Measurements from ENCODE around the gene FBXL17. TPM values are rescaled to one million over a fixed set of nuclear protein-coding genes. Genes with fewer than 3 reads are reported as not detected.
A peak's percentile ranks its signal among the peaks of the same experiment; 100 is the strongest.

FBXL17 gene
- total and polyA plus RNA-seq, 5 donors from 2014 or later: 3.8 to 27.7 (median 6.4) TPM

DNA sequence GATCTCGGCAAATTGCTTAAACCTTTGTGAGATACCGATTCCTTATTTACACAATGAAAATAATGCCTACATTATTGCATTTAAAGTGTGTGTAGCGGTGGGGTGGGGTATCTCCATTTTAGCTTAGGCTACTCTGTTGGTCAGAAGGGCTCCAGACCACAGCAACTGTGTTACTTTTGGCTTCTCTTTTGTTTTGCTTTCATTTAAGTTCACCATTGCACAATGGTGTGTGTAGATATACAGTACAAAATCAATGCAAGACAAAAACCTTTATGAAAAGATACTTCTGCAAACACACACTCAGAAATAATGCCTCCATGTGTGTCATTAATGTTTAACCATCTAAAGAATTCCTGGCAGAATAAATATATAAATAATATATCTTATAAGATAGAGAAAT is 279.4 kb downstream of the FBXL17 start:
- Mint-ChIP-seq H3K27ac (no peak overlapping the region), H3K4me1 (no peaks in the 10 kb centered on the region), H3K9me3 (peaks cover 0 to 1% (median 0%) of the 10 kb centered on the region in 7 donors), H3K36me3 (peaks cover 11% of the 10 kb centered on the region), H3K27me3 (no peaks in the 10 kb centered on the region), H3K4me3 (no peak overlapping the region)
- Histone ChIP-seq H3K4me3 (ENCODE audit: low read depth, low read length) (no peak overlapping the region), H3K27ac (ENCODE audit: insufficient read depth, low read length, poor library complexity, severe bottlenecking) (no peak overlapping the region), H3K4me1 (ENCODE audit: control insufficient read depth, insufficient read depth, low read length, poor library complexity, severe bottlenecking) (no peaks in the 10 kb centered on the region), H3K27me3 (ENCODE audit: control insufficient read depth, insufficient read depth, low read length) (no peaks in the 10 kb centered on the region), H3K9me3 (ENCODE audit: control insufficient read depth in 2 of 2, low read length in 2 of 2) (no peaks in the 10 kb centered on the region), H3K36me3 (ENCODE audit: control insufficient read depth, insufficient read depth, low read length) (no peaks in the 10 kb centered on the region)
- DNase-seq: no peak
- ATAC-seq (ENCODE audit: low read depth in 2 of 2): no peak

DNA sequence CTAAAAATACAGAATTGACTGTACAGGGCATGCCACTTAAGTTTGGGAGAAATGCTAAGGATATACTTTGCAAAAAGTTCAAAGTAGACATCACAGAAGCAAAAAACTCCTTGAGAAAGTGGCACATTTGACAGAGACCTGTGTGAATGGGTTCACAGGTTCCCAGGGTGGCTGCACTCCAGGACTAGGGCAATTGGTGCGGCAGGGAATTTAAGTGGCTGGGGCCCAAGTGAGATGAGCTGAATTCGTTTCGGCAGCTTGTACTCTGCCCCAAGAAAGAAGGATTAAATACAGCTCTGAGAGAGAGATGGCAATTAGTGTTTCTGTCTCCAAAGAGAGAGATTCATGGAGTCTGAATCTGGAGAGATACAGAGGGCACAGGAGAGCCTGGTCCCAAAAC is 280.1 kb downstream of the FBXL17 start:
- Histone ChIP-seq H3K27me3 (ENCODE audit: control insufficient read depth, insufficient read depth, low read length) (no peaks in the 10 kb centered on the region), H3K36me3 (ENCODE audit: control insufficient read depth, insufficient read depth, low read length) (no peaks in the 10 kb centered on the region), H3K4me3 (ENCODE audit: low read depth, low read length) (no peak overlapping the region), H3K27ac (ENCODE audit: insufficient read depth, low read length, poor library complexity, severe bottlenecking) (no peak overlapping the region), H3K9me3 (ENCODE audit: control insufficient read depth in 2 of 2, low read length in 2 of 2) (no peaks in the 10 kb centered on the region), H3K4me1 (ENCODE audit: control insufficient read depth, insufficient read depth, low read length, poor library complexity, severe bottlenecking) (no peaks in the 10 kb centered on the region)
- H3K36me3 Mint-ChIP-seq: peaks cover 11% of the 10 kb centered on the region
- H3K4me3 Mint-ChIP-seq: no peak overlapping the region
- H3K4me1 Mint-ChIP-seq: no peaks in the 10 kb centered on the region
- no peak overlapping the region for H3K27ac Mint-ChIP-seq
- no peaks in the 10 kb centered on the region for H3K27me3 Mint-ChIP-seq
- peaks cover 0 to 1% (median 0%) of the 10 kb centered on the region in 7 donors for H3K9me3 Mint-ChIP-seq
- ATAC-seq (ENCODE audit: low read depth in 2 of 2) (no peak), DNase-seq (no peak)

DNA sequence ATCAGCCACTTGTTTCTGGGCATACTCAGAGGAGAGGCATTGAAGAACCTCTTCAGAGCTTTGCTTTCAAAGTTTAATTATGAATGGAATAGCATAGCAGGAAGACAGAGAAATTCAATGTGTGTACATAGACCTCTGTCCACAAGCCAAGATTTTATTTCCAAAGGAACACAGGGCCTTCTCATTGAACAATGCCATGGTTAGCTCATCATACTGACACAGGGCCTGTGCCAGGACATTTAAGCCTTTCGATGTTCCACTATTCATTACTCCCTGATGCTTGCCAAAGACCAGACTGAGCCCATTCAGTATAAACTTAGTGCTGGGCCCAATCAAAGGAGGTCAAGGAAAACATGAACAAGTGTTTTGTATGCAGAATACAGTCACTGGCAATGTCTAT is 280.8 kb downstream of the FBXL17 start:
- peaks cover 11% of the 10 kb centered on the region for H3K36me3 Mint-ChIP-seq
- H3K4me1 Mint-ChIP-seq: no peaks in the 10 kb centered on the region
- H3K4me3 Mint-ChIP-seq: no peak overlapping the region
- Histone ChIP-seq H3K27ac (ENCODE audit: insufficient read depth, low read length, poor library complexity, severe bottlenecking) (no peak overlapping the region), H3K4me3 (ENCODE audit: low read depth, low read length) (no peak overlapping the region), H3K27me3 (ENCODE audit: control insufficient read depth, insufficient read depth, low read length) (no peaks in the 10 kb centered on the region), H3K36me3 (ENCODE audit: control insufficient read depth, insufficient read depth, low read length) (no peaks in the 10 kb centered on the region), H3K4me1 (ENCODE audit: control insufficient read depth, insufficient read depth, low read length, poor library complexity, severe bottlenecking) (no peaks in the 10 kb centered on the region), H3K9me3 (ENCODE audit: control insufficient read depth in 2 of 2, low read length in 2 of 2) (no peaks in the 10 kb centered on the region)
- peaks cover 0 to 1% (median 0%) of the 10 kb centered on the region in 7 donors for H3K9me3 Mint-ChIP-seq
- ATAC-seq (ENCODE audit: low read depth in 2 of 2): no peak
- no peak for DNase-seq
- H3K27ac Mint-ChIP-seq: no peak overlapping the region
- no peaks in the 10 kb centered on the region for H3K27me3 Mint-ChIP-seq

DNA sequence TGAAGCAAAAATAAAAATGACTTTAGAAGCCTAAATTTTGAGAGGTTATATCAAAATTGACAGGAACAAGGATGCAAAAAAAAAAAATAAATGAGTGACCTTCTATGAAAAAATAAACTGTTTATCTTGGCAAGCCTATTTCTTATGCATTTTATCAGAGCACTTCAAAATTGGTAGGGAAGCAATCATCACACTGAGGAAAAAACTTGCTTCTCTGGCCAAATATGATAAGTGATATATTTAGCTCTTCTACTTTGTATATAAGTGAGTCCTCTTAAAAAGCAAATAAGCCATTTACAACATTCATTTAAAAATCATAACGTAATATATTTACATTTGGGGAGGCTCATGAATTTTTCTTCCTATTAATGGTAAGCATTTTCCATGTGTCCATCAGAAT is 287.1 kb downstream of the FBXL17 start:
- peaks cover 0 to 2% (median 0%) of the 10 kb centered on the region in 4 donors for H3K4me1 Mint-ChIP-seq

GRCh38 chr5:108093186-108093585 is 288.7 kb downstream of the FBXL17 start:
- H3K36me3 Mint-ChIP-seq: peaks cover 14% of the 10 kb centered on the region
- Histone ChIP-seq H3K36me3 (ENCODE audit: control insufficient read depth, insufficient read depth, low read length) (no peaks in the 10 kb centered on the region), H3K9me3 (ENCODE audit: control insufficient read depth in 2 of 2, low read length in 2 of 2) (no peaks in the 10 kb centered on the region), H3K27me3 (ENCODE audit: control insufficient read depth, insufficient read depth, low read length) (no peaks in the 10 kb centered on the region), H3K27ac (ENCODE audit: insufficient read depth, low read length, poor library complexity, severe bottlenecking) (no peak overlapping the region), H3K4me3 (ENCODE audit: low read depth, low read length) (no peak overlapping the region), H3K4me1 (ENCODE audit: control insufficient read depth, insufficient read depth, low read length, poor library complexity, severe bottlenecking) (no peaks in the 10 kb centered on the region)
- no peak overlapping the region for H3K4me3 Mint-ChIP-seq
- no peaks in the 10 kb centered on the region for H3K27me3 Mint-ChIP-seq
- H3K27ac Mint-ChIP-seq: no peak overlapping the region
- ATAC-seq (ENCODE audit: low read depth in 2 of 2) (no peak), DNase-seq (peak in 1 of 3 donors; percentile 15)
- peaks cover 0 to 6% (median 0%) of the 10 kb centered on the region in 7 donors for H3K9me3 Mint-ChIP-seq
- peaks cover 0 to 8% (median under 1%) of the 10 kb centered on the region in 4 donors for H3K4me1 Mint-ChIP-seq

More for the DNA sequence above, 287.1 kb downstream of the FBXL17 start:
- no peaks in the 10 kb centered on the region for H3K27me3 Mint-ChIP-seq
- Histone ChIP-seq H3K4me3 (ENCODE audit: low read depth, low read length) (no peak overlapping the region), H3K9me3 (ENCODE audit: control insufficient read depth in 2 of 2, low read length in 2 of 2) (no peaks in the 10 kb centered on the region), H3K4me1 (ENCODE audit: control insufficient read depth, insufficient read depth, low read length, poor library complexity, severe bottlenecking) (no peaks in the 10 kb centered on the region), H3K36me3 (ENCODE audit: control insufficient read depth, insufficient read depth, low read length) (no peaks in the 10 kb centered on the region), H3K27me3 (ENCODE audit: control insufficient read depth, insufficient read depth, low read length) (no peaks in the 10 kb centered on the region), H3K27ac (ENCODE audit: insufficient read depth, low read length, poor library complexity, severe bottlenecking) (no peak overlapping the region)
- H3K36me3 Mint-ChIP-seq: peaks cover 6% of the 10 kb centered on the region
- H3K4me3 Mint-ChIP-seq: no peak overlapping the region
- H3K27ac Mint-ChIP-seq: no peak overlapping the region
- H3K9me3 Mint-ChIP-seq: no peaks in the 10 kb centered on the region
- DNase-seq: no peak
- no peak for ATAC-seq (ENCODE audit: low read depth in 2 of 2)

DNA sequence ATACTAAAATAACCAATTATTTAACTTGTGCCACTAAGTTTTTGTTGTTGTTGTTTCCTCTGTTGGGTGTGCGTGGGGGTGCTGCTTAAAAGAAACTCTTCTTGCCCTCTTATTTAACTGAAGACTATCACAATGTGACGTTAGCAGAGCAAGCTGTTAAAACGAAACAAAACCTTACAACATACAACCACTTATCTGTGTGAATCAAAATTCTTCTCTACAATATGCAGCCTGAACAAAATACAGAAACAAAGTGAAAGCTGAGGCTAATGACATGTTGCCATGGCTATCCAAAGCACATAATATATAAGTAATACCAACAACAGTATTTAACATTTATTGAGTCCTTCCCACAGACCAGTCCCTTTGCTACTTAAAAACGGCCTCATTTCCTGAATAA is 291.0 kb downstream of the FBXL17 start:
- Mint-ChIP-seq H3K36me3 (peaks cover 20% of the 10 kb centered on the region), H3K27ac (no peak overlapping the region), H3K9me3 (peaks cover 0 to 6% (median 0%) of the 10 kb centered on the region in 7 donors), H3K4me3 (no peak overlapping the region), H3K4me1 (peaks cover 0 to 8% (median under 1%) of the 10 kb centered on the region in 4 donors), H3K27me3 (no peaks in the 10 kb centered on the region)
- no peak for ATAC-seq (ENCODE audit: low read depth in 2 of 2)
- Histone ChIP-seq H3K4me1 (ENCODE audit: control insufficient read depth, insufficient read depth, low read length, poor library complexity, severe bottlenecking) (no peaks in the 10 kb centered on the region), H3K4me3 (ENCODE audit: low read depth, low read length) (no peak overlapping the region), H3K27me3 (ENCODE audit: control insufficient read depth, insufficient read depth, low read length) (no peaks in the 10 kb centered on the region), H3K9me3 (ENCODE audit: control insufficient read depth in 2 of 2, low read length in 2 of 2) (no peaks in the 10 kb centered on the region), H3K36me3 (ENCODE audit: control insufficient read depth, insufficient read depth, low read length) (no peaks in the 10 kb centered on the region), H3K27ac (ENCODE audit: insufficient read depth, low read length, poor library complexity, severe bottlenecking) (no peak overlapping the region)
- DNase-seq: no peak

DNA sequence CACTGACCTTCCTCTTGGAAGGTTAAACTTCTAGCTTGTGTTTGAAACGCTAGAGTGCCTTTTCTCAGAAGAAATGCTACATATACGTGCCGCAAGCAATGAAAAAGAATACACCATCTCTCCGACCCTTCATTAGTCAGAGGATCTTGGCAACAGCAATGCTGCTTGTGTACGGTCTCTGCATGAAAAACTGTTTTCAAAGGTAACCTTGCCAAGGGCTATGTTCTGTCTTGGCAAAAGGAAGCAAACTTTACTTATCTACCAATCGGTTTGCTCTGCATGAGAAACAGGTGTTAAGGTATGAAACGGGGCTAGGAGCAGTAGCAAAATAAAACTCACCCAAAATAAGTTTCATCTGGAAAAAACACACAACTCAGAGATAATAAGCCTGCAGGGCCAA is 297.8 kb downstream of the FBXL17 start:
- Mint-ChIP-seq H3K9me3 (peaks cover 0 to 3% (median 0%) of the 10 kb centered on the region in 7 donors), H3K36me3 (peaks cover 25% of the 10 kb centered on the region), H3K4me3 (no peak overlapping the region), H3K27me3 (no peaks in the 10 kb centered on the region), H3K27ac (no peak overlapping the region), H3K4me1 (peaks cover 0 to 3% (median 1%) of the 10 kb centered on the region in 4 donors)
- H3K4me1 ChIP-seq (ENCODE audit: control insufficient read depth, insufficient read depth, low read length, poor library complexity, severe bottlenecking): no peaks in the 10 kb centered on the region
- H3K4me3 ChIP-seq (ENCODE audit: low read depth, low read length): no peak overlapping the region
- H3K36me3 ChIP-seq (ENCODE audit: control insufficient read depth, insufficient read depth, low read length): no peaks in the 10 kb centered on the region
- ATAC-seq (ENCODE audit: low read depth in 2 of 2) (no peak), DNase-seq (no peak)
- H3K9me3 ChIP-seq (ENCODE audit: control insufficient read depth in 2 of 2, low read length in 2 of 2): no peaks in the 10 kb centered on the region
- no peak overlapping the region for H3K27ac ChIP-seq (ENCODE audit: insufficient read depth, low read length, poor library complexity, severe bottlenecking)
- no peaks in the 10 kb centered on the region for H3K27me3 ChIP-seq (ENCODE audit: control insufficient read depth, insufficient read depth, low read length)

DNA sequence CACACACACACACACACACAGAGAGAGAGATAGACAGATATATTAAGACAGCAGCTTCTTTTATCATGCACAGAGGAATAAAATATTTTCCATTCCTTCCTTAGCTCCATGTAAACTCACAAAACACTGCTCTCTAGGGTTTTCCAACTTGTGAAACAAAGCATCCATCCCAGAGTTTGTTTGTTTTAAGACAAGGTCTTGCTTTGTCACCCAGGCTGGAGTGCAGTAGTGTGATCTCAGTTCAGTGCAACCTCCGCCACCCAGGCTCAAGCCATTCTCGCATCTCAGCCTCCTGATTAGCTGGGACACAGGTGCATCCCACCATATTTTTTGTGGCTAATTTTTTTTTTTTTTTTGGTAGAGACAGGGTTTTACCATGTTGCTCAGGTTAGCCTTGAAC is 298.7 kb downstream of the FBXL17 start:
- H3K27ac Mint-ChIP-seq: no peak overlapping the region
- H3K27me3 Mint-ChIP-seq: no peaks in the 10 kb centered on the region
- Histone ChIP-seq H3K27ac (ENCODE audit: insufficient read depth, low read length, poor library complexity, severe bottlenecking) (no peak overlapping the region), H3K27me3 (ENCODE audit: control insufficient read depth, insufficient read depth, low read length) (no peaks in the 10 kb centered on the region), H3K4me3 (ENCODE audit: low read depth, low read length) (no peak overlapping the region), H3K36me3 (ENCODE audit: control insufficient read depth, insufficient read depth, low read length) (no peaks in the 10 kb centered on the region), H3K4me1 (ENCODE audit: control insufficient read depth, insufficient read depth, low read length, poor library complexity, severe bottlenecking) (no peaks in the 10 kb centered on the region), H3K9me3 (ENCODE audit: control insufficient read depth in 2 of 2, low read length in 2 of 2) (no peaks in the 10 kb centered on the region)
- H3K9me3 Mint-ChIP-seq: peaks cover 0 to 3% (median 0%) of the 10 kb centered on the region in 7 donors
- DNase-seq (no peak), ATAC-seq (ENCODE audit: low read depth in 2 of 2) (no peak)
- peaks cover 21% of the 10 kb centered on the region for H3K36me3 Mint-ChIP-seq
- H3K4me1 Mint-ChIP-seq: peaks cover 0 to 3% (median 0%) of the 10 kb centered on the region in 4 donors
- H3K4me3 Mint-ChIP-seq: no peak overlapping the region

Measured in CD4-positive, CD25-positive, alpha-beta regulatory T cell (primary cell).